Measurements from ENCODE around the gene UACA. TPM values are rescaled to one million over a fixed set of nuclear protein-coding genes. Genes with fewer than 3 reads are reported as not detected.

UACA gene
- total RNA-seq, 1 experiment from 2014 or later: 59.9 TPM

DNA sequence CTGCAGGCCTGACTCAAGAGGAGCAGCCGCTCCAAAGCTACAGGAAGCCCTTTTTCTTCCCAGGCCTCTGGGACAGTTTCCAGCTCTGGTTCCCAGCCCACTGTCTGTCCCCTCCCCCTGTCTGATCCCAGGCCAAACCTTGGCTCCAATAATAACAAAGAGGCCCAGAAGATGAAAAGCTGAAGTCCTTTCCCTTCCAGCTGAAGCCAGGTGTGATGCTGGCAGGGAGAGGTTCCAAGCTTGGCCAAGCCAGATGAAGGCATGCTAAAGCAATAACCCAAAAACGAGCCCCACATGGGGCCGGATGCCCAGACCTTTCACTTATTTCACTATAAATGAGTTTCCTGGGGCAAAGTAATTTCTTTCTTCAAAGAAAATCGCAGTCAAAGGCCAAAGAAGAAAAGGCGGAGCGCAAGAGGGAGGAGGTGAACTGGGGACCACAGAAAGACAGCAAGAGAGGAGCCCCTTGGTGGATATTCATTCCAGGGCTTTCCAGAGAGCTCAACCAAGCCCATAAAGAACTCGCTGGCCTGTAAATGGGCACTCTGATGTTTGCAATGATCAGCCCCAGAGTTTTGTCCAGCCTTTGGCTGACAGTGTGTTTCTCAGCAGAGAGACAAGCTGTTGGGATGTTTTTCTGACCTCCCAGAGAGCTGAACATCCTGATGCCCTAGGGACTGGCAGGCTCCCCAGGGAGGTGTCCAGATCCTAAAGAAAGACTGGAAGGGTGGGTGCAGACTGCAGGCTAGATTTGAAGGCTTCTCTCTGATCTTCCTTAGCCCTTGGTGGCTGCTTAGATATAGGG is 157.6 kb downstream of the UACA start:
- Histone ChIP-seq H3K36me3 (ENCODE audit: low read depth) (no peaks in the 10 kb centered on the region), H2AFZ (no peak overlapping the region), H3K9me3 (ENCODE audit: insufficient read depth, low read depth) (no peaks in the 10 kb centered on the region), H3K79me2 (ENCODE audit: low read depth) (no peaks in the 10 kb centered on the region), H3K27me3 (ENCODE audit: insufficient read depth, low read depth) (no peaks in the 10 kb centered on the region), H3K9me2 (ENCODE audit: insufficient read depth) (no peaks in the 10 kb centered on the region), H3K4me1 (replicated peaks; ENCODE audit: insufficient read depth) (no peaks in the 10 kb centered on the region), H3K4me3 (no peak overlapping the region), H4K20me1 (ENCODE audit: insufficient read depth) (no peaks in the 10 kb centered on the region), H3K27ac (no peak overlapping the region), H3F3A (ENCODE audit: insufficient read depth, low read depth) (no peaks in the 10 kb centered on the region), H3K4me2 (no peak overlapping the region)
- ChIA-PET CTCF (interaction anchor here (0.6 to 0.7 kb wide), 2 partner anchors 65 to 93 kb away, joined by 3 read pairs; no protein-coding TSS in a partner anchor), POLR2A (ENCODE audit: unreplicated experiment) (no interaction called here)
- DNase-seq: no peak
- intact Hi-C loops (cut with micrococcal nuclease; ENCODE audit: unreplicated experiment): no loop called here
- TF ChIP-seq EZH2 (IDR thresholded peaks at IDR 0.05; ENCODE audit: low read depth): no peak
- TF ChIP-seq, protein P1, sequence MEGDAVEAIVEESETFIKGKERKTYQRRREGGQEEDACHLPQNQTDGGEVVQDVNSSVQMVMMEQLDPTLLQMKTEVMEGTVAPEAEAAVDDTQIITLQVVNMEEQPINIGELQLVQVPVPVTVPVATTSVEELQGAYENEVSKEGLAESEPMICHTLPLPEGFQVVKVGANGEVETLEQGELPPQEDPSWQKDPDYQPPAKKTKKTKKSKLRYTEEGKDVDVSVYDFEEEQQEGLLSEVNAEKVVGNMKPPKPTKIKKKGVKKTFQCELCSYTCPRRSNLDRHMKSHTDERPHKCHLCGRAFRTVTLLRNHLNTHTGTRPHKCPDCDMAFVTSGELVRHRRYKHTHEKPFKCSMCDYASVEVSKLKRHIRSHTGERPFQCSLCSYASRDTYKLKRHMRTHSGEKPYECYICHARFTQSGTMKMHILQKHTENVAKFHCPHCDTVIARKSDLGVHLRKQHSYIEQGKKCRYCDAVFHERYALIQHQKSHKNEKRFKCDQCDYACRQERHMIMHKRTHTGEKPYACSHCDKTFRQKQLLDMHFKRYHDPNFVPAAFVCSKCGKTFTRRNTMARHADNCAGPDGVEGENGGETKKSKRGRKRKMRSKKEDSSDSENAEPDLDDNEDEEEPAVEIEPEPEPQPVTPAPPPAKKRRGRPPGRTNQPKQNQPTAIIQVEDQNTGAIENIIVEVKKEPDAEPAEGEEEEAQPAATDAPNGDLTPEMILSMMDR (conservative IDR thresholded peaks at IDR 0.05): no peak
- no TSS peak for BruUV-seq (replicated peaks)

DNA sequence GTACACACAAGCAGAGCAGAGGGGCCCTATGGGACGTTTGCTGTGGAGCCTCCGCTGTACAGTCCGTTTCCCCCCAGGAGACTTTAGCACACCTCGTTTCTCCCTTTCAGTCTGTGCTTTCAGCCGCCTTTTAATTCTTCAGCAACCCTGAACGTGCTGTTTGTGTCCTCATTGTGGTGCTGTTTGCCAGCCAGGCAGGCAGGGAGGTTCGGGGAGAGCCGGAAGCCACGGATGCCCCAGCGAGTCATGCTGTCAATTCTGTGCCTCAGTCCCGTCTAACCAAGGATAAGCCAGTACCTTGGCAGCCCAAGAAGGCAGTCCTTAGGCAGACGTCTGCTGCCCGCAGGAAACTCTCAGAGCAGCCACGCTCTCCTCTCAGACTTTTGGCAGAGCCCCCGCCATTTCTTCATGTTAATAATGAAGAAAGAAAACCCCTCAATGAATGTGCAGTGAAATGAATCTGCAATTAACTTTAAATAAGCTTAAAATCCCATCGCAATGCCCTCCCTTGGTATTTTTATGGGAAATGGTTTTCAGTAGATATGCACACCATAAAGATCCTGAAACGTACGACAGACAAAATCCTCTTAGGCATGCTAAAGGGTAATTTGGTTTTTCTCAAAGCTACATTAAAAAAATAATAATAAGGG is 158.6 kb downstream of the UACA start:
- Histone ChIP-seq H3K36me3 (ENCODE audit: low read depth) (no peaks in the 10 kb centered on the region), H3F3A (ENCODE audit: insufficient read depth, low read depth) (no peaks in the 10 kb centered on the region), H4K20me1 (ENCODE audit: insufficient read depth) (no peaks in the 10 kb centered on the region), H2AFZ (no peak overlapping the region), H3K27ac (no peak overlapping the region), H3K4me2 (no peak overlapping the region), H3K9me3 (ENCODE audit: insufficient read depth, low read depth) (no peaks in the 10 kb centered on the region), H3K4me3 (no peak overlapping the region), H3K9me2 (ENCODE audit: insufficient read depth) (no peaks in the 10 kb centered on the region), H3K79me2 (ENCODE audit: low read depth) (no peaks in the 10 kb centered on the region), H3K4me1 (replicated peaks; ENCODE audit: insufficient read depth) (no peaks in the 10 kb centered on the region), H3K27me3 (ENCODE audit: insufficient read depth, low read depth) (no peaks in the 10 kb centered on the region)
- ChIA-PET CTCF (interaction anchor here (0.6 kb wide), 2 partner anchors 18 to 1247 kb away, joined by 4 read pairs; no protein-coding TSS in a partner anchor), POLR2A (ENCODE audit: unreplicated experiment) (no interaction called here)
- no peak for DNase-seq
- intact Hi-C loops (cut with micrococcal nuclease; ENCODE audit: unreplicated experiment): no loop called here
- no TSS peak for BruUV-seq (replicated peaks)
- TF ChIP-seq, protein P1 (conservative IDR thresholded peaks at IDR 0.05): no peak
- TF ChIP-seq EZH2 (IDR thresholded peaks at IDR 0.05; ENCODE audit: low read depth): no peak

Other genes starting within 250 kb of the UACA start
- gene LARP6, start 90.6 kb upstream of the UACA start, total RNA-seq (2021): 31.2 and 33.4 TPM in 2 replicates
- 4.2 and 5.5 TPM in 2 replicates for gene THAP10, start 128.9 kb upstream of the UACA start, total RNA-seq (2021)
- 6.2 and 6.3 TPM in 2 replicates for gene LRRC49, start 129.3 kb upstream of the UACA start, total RNA-seq (2021)

Data from PC-9 (cell line).